Medulla oblongata (tissue), 1 donor: ENCODE measurements around the gene BMPER.

Source experiments
- DNase-seq: peaks from one replicate; pipeline ENCODE4 v3.0.0-alpha.2; 2015; ENCODE audit errors: extremely low spot score

The BMPER gene

GRCh38 chr7:33968591-33968990 lies 63.3 kb downstream of the BMPER start:
- no peak for DNase-seq

- no peak for DNase-seq
These were observed 65.2 kb downstream of the BMPER start for GRCh38 chr7:33970536-33970935.

DNA sequence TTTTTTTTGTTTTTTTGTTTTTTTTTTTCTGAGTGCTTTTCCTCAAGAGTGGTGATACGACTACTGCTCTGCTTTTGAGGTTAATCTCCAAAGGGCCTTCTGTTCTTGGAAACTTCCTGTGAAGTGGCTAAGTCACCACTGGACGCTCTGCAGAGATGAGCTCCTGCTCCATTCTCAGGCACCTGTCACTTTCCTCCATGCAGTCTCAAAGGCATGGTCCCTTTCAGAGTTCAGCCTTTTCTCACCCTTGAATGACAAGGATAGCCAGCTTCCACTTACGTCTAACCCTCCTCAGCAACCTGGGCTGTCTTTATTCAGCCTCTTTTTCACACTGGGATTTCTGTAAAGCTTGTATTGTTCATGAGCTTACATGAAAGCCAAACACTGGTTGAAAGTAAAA lies 65.8 kb downstream of the BMPER start:
- DNase-seq, result no peak

GRCh38 chr7:33973231-33974015 lies 68.1 kb downstream of the BMPER start:
- no peak for DNase-seq

GRCh38 chr7:33979300-33979806 lies 74.0 kb downstream of the BMPER start:
- no peak for DNase-seq

GRCh38 chr7:33979807-33980355 lies 74.5 kb downstream of the BMPER start:
- no peak for DNase-seq

GRCh38 chr7:33981226-33981625 lies 75.9 kb downstream of the BMPER start:
- no peak for DNase-seq

GRCh38 chr7:33981671-33982424 lies 76.5 kb downstream of the BMPER start:
- no peak for DNase-seq

DNA sequence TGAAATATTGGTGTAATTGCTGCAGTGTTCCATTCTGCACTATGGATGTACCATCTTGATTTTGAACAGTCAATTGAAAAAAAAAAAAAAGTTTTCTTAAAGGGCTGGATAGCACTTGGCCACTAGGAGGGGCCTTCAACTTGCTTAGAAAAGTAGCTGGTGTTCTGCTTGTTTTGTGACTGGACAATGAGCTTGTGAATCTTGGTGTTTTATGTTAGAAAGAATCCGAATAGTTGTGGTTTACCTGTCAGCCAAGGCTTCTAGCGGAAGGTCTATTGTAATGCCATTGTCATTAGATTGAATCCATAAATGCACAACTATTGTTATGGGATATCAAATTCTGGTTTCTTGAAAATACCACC lies 77.1 kb downstream of the BMPER start:
- DNase-seq, result no peak

DNA sequence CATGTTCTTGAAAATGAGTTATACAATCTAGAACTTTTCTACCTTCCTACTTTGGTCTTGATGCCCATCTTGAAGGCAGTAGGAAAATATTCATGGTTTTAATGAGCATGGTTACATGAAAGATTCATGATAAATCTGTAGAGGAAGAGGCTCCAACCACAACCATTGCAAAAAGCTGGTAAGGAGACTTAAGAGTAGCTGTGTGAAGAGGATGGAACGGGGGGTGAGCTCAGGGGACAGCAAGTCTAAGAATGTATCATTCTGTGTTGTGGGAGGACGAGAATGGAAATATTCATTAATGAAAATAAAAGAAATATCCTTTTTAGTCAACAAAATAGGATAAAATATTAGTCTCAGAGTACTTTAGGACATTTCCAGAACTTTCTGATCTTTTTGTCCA lies 81.1 kb downstream of the BMPER start:
- DNase-seq, result no peak

DNA sequence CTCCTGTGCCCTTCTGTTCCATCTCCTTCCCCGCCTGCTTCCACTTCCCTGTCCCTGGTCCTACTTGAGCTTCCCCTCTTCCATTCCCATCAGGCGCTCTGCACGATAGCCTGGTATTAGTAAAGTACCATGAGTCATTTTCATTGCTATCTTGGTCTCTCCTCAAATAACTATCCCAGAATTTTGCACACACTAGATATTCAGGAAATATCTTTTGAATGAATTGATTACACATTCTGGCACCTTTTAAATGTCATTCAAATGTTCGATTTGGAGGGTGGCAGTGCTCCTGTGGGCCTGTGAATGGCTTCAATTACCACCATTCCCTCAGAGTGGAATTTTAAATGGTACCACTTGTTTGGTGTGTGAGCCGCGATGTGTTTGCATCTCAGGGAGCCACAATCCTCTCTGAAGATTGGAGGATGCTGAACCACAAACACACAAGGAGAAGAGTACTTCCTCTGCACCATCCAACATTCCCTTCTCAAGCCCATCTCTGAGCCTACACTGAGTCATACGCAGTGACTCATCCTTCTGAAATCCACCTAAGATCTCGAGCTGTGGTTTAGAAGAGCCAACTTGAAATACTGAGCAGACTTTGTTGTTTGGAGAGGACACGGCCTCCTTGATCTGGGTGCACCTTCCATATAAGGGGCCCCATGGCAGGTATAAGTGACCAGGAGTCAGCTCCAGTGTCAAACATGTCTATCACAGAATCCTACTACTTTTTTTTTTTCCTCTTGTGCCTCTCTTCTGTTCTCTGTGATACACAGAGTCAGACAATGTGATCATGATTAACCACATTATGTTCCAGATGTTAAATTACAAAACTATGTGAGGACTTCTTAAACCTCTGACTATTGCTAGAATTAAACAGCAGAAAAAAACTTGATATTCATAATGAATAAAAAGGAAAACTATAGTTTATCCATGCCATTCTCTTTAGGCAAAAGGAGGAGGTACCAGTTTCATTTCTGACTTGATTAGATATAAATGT lies 81.9 kb downstream of the BMPER start:
- no peak for DNase-seq

- no peak for DNase-seq
These were observed 91.6 kb downstream of the BMPER start for GRCh38 chr7:33996899-33997298.

GRCh38 chr7:33998476-33998875 lies 93.1 kb downstream of the BMPER start:
- DNase-seq, result peak; percentile 9

- DNase-seq, result no peak
These were observed 105.8 kb downstream of the BMPER start for GRCh38 chr7:34011017-34011695.

DNA sequence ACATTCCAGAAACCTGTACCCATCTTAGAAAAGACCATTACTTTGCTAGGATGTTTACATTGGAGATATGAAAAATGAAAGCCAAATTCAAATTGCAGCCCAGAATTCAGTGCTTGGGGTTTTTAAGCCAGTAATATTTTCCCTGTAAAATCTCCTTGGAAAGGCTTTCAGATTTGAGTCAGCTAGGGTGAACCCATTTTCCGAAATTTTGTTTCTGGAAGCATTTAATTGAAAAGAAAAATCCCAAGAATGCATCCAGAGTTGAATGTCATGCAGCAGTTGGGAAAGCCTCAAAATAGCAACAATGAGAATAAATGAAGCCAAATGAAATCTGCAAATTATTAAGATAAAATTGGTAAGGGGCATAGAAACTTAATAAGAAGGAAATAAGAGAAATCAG lies 106.4 kb downstream of the BMPER start:
- no peak for DNase-seq

DNA sequence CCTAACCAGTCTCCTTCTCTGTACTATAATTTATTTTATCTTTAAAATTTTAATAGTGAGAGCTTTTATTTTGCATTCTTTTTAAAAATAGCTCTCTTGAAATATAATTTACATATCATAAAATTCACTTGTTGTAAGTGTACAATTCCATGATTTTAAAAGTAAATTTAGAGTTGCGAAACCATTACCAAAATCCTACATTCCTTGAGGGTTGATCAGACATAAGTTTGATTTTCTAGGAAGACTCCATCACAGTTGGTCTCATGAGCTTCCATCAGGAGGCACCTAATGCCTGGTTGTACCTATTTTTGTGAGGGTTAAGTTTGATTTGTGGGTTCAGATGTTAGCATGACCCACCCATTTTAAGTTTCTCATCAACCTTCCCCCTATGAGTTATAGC lies 108.1 kb downstream of the BMPER start:
- DNase-seq, result no peak

GRCh38 chr7:34015651-34016050 lies 110.3 kb downstream of the BMPER start:
- no peak for DNase-seq

DNA sequence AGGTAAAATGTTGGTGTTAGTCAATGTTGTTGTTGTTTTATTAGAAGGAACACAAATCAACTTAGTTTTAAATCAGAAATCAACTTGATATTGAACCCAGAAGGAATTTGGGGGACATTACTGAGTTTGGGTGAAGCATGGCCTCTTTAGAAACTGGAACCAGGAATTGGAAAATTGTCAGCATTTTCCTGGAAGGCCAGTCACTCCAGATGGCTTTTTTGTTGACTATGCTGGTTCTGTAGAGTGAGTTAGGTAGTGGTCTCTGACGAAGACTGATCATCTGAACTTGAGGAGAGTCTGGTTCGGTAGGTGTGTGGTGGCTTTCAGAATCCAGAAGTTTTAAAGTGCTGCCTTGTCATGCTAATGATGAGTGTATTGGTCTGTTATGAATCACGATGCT lies 111.5 kb downstream of the BMPER start:
- DNase-seq, result no peak

- no peak for DNase-seq
These were observed 114.0 kb downstream of the BMPER start for GRCh38 chr7:34019301-34019790.

GRCh38 chr7:34022626-34023025 lies 117.3 kb downstream of the BMPER start:
- no peak for DNase-seq

DNA sequence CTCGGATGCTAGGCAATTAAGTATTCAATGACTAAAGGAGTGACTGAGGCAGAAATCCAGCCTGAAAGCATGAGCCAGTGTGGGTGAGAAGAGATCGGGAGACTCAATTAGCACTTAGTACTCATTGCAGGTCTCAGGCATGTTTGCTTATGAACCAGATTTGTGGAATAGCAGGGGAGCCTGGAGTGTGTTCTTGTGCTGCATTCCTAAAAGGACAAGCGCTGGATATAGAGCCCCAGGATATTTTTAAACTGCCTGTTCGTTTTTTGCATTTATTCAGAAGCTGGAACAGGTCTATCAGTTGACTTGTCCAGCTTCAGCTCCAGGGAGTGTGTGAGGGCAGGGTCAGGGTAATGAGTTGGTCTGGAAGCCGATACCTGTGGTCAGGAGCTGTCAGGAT lies 120.3 kb downstream of the BMPER start:
- no peak for DNase-seq
